ENCODE results near the gene PPP1R9A.

- TF ChIP-seq CTCF (optimal IDR thresholded peaks at IDR 0.05 in 1 of 3, IDR thresholded peaks at IDR 0.05 in 1 of 3, conservative IDR thresholded peaks at IDR 0.05 in 1 of 3; ENCODE audit: extremely low read depth in 1 of 3, insufficient read depth in 2 of 3, low read length in 3 of 3) (no peak), EZH2 (IDR thresholded peaks at IDR 0.05; ENCODE audit: low read length) (no peak)
These were observed 55.3 kb downstream of the PPP1R9A start for GRCh38 chr7:94962661-94963060.

All from keratinocyte (primary cell).